Measurements from ENCODE around the gene BLOC1S3. TPM values are rescaled to one million over a fixed set of nuclear protein-coding genes. Genes with fewer than 3 reads are reported as not detected.
"Not testable (repeated sequence)": the region's sequence is repeated elsewhere in the genome, so short reads cannot be mapped to it uniquely, and the experiment has no call there.

The BLOC1S3 gene
- total RNA-seq, 2 experiments from 2014 or later = 16.3 to 20.4 TPM

- Mint-ChIP-seq H3K36me3 (ENCODE audit: low read depth) (no peaks in the 10 kb centered on the region), H3K27me3 (peaks cover 41% of the 10 kb centered on the region), H3K9me3 (no peaks in the 10 kb centered on the region), H3K4me3 (no peak overlapping the region), H3K4me1 (peaks cover 1% of the 10 kb centered on the region), H3K27ac (no peak overlapping the region)
- ChIA-PET POLR2A (no interaction called here), CTCF (no interaction called here)
- no peak for DNase-seq
These were observed 37.0 kb downstream of the BLOC1S3 start for GRCh38 chr19:45215391-45216191.

DNA sequence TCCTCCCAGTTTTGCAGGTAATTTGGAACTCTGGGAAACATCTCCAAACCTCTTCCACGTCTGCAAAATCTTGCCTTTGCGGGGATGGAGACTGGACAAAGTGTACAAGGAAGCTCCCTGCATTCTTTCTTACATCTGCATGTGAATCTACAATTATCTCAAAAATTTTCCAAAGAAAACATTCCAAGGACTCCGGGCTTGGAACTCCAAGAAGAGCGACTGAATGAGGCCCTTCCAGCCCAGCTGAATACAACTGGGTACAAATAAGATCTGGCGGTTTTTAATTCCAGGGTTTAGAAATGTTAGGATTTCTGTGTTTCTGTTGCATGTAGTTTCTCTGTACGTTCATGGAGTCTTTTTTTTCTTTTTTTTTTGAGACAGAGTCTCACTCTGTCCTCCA lies 38.1 kb downstream of the BLOC1S3 start:
- H3K27ac Mint-ChIP-seq = no peak overlapping the region
- POLR2A ChIA-PET = no interaction called here
- no peaks in the 10 kb centered on the region for H3K36me3 Mint-ChIP-seq (ENCODE audit: low read depth)
- H3K9me3 Mint-ChIP-seq = no peaks in the 10 kb centered on the region
- H3K4me3 Mint-ChIP-seq = no peak overlapping the region
- peaks cover 43% of the 10 kb centered on the region for H3K27me3 Mint-ChIP-seq
- CTCF ChIA-PET = interaction anchor here (0.7 kb wide), 1 partner anchor 335 kb away, joined by 3 read pairs; no protein-coding TSS in a partner anchor
- DNase-seq = no peak
- H3K4me1 Mint-ChIP-seq = peaks cover 1% of the 10 kb centered on the region

GRCh38 chr19:45217193-45217956 lies 38.8 kb downstream of the BLOC1S3 start:
- Mint-ChIP-seq H3K27ac (no peak overlapping the region), H3K4me1 (peaks cover 1% of the 10 kb centered on the region), H3K4me3 (no peak overlapping the region), H3K36me3 (ENCODE audit: low read depth) (no peaks in the 10 kb centered on the region), H3K27me3 (peaks cover 43% of the 10 kb centered on the region), H3K9me3 (no peaks in the 10 kb centered on the region)
- ChIA-PET CTCF (no interaction called here), POLR2A (interaction anchor here (0.9 kb wide), 1 partner anchor 17 kb away, joined by 4 read pairs; no protein-coding TSS in a partner anchor)
- no peak for DNase-seq

GRCh38 chr19:45217957-45218334 lies 39.4 kb downstream of the BLOC1S3 start:
- Mint-ChIP-seq H3K27ac (no peak overlapping the region), H3K4me3 (no peak overlapping the region), H3K27me3 (peaks cover 46% of the 10 kb centered on the region), H3K9me3 (no peaks in the 10 kb centered on the region), H3K4me1 (peaks cover 1% of the 10 kb centered on the region), H3K36me3 (ENCODE audit: low read depth) (no peaks in the 10 kb centered on the region)
- ChIA-PET CTCF (no interaction called here), POLR2A (interaction anchor here (0.9 kb wide), 1 partner anchor 18 kb away, joined by 4 read pairs; no protein-coding TSS in a partner anchor)
- no peak for DNase-seq

DNA sequence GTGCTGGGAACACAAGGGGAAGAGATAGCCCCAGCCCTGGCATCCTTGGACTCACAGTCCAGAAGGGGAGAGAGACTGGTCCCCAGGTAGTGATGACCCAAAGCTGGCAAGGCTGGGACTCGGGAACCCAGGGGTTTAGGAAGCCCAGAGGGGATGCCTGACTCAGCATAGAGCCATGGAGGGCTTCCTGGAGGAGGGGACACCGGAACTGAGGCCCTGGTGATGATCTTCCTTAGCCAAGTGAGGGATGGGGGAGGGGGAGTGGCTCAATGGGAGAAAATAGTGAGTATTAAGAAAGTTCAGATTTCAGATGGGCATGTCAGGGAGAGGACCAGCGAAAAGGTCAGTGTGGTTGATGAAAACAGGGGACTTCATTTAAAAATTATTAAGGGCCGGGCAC lies 39.8 kb downstream of the BLOC1S3 start:
- no peaks in the 10 kb centered on the region for H3K36me3 Mint-ChIP-seq (ENCODE audit: low read depth)
- ChIA-PET POLR2A (no interaction called here), CTCF (interaction anchor here (0.7 kb wide), 1 partner anchor 11 kb away, joined by 4 read pairs; no protein-coding TSS in a partner anchor)
- no peaks in the 10 kb centered on the region for H3K9me3 Mint-ChIP-seq
- no peak overlapping the region for H3K4me3 Mint-ChIP-seq
- no peak for DNase-seq
- H3K27me3 Mint-ChIP-seq = peaks cover 46% of the 10 kb centered on the region
- no peak overlapping the region for H3K27ac Mint-ChIP-seq
- H3K4me1 Mint-ChIP-seq = peaks cover 1% of the 10 kb centered on the region

DNA sequence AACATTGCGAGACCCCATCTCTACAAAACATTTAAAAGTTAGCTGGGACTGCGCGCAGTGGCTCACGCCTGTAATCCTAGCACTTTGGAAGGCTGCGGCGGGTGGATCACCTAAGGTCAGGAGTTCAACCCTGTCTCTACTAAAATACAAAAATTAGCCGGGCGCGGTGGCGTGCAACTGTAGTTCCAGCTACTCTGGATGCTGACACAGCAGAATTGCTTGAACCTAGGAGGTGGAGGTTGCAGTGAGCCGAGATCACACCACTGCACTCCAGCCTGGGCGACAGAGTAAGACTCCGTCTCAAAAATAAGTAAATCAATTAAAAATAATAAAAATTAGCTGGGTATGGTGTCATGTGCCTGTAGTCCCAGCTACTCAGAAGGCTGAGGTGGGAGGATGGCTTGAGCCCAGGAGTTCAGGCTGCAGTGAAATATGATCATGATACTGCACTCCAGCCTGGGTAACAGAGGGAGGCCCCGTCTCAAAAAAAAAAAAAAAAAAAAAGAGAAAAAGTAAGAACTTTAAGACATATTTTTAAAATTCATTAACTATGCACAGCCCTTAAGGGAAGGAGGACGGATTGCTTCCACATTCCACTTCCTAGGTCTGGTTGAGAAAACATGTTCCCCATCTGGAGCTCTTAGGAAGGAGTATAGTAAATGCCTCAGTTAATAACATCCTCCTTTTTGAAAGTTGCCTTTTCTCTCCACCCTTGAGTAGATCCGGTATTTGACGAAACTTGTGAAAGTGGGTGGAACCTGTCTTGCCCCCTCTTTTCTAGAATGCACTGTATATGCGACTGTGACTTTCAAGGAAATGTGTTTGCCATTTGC lies 40.5 kb downstream of the BLOC1S3 start:
- no peak overlapping the region for H3K27ac Mint-ChIP-seq
- CTCF ChIA-PET = interaction anchor here (0.7 kb wide), 1 partner anchor 10 kb away, joined by 4 read pairs; no protein-coding TSS in a partner anchor
- DNase-seq = no peak
- no peaks in the 10 kb centered on the region for H3K36me3 Mint-ChIP-seq (ENCODE audit: low read depth)
- H3K4me1 Mint-ChIP-seq = peaks cover 1% of the 10 kb centered on the region
- H3K4me3 Mint-ChIP-seq = no peak overlapping the region
- H3K9me3 Mint-ChIP-seq = no peaks in the 10 kb centered on the region
- POLR2A ChIA-PET = no interaction called here
- peaks cover 42% of the 10 kb centered on the region for H3K27me3 Mint-ChIP-seq

- CTCF ChIA-PET = no interaction called here
- POLR2A ChIA-PET = no interaction called here
- H3K4me3 Mint-ChIP-seq = no peak overlapping the region
- H3K9me3 Mint-ChIP-seq = no peaks in the 10 kb centered on the region
- DNase-seq = no peak
- H3K27me3 Mint-ChIP-seq = peaks cover 18% of the 10 kb centered on the region
- H3K27ac Mint-ChIP-seq = no peak overlapping the region
- no peaks in the 10 kb centered on the region for H3K36me3 Mint-ChIP-seq (ENCODE audit: low read depth)
- H3K4me1 Mint-ChIP-seq = no peaks in the 10 kb centered on the region
These were observed 44.1 kb downstream of the BLOC1S3 start for GRCh38 chr19:45222724-45223123.

DNA sequence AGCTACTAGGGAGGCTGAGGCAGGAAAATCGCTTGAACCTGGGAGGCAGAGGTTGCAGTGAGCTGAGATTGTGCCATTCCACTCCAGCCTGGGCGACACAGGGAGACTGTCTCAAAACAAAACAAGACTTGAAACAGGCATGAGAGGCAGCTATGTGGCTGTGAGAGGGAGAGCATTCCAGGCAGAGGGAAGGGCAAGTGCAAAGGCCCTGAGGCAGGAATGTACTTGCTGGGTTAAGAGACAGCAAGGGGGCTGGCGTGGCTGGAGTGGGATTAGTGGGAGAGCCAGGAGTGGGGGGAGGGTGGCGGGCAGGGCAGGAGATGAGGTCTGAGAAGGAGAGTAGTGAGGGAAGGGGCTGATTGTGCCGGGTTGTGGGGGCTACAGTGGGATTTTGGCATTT lies 45.3 kb downstream of the BLOC1S3 start:
- ChIA-PET POLR2A (no interaction called here), CTCF (interaction anchor here (0.6 kb wide), 1 partner anchor 270 kb away, joined by 4 read pairs; no protein-coding TSS in a partner anchor)
- no peaks in the 10 kb centered on the region for H3K4me1 Mint-ChIP-seq
- DNase-seq = no peak
- no peaks in the 10 kb centered on the region for H3K36me3 Mint-ChIP-seq (ENCODE audit: low read depth)
- H3K9me3 Mint-ChIP-seq = no peaks in the 10 kb centered on the region
- no peak overlapping the region for H3K4me3 Mint-ChIP-seq
- H3K27ac Mint-ChIP-seq = no peak overlapping the region
- H3K27me3 Mint-ChIP-seq = peaks cover 10% of the 10 kb centered on the region

- Mint-ChIP-seq H3K27me3 (peaks cover 10% of the 10 kb centered on the region), H3K4me1 (no peaks in the 10 kb centered on the region), H3K4me3 (no peak overlapping the region), H3K27ac (no peak overlapping the region), H3K36me3 (ENCODE audit: low read depth) (no peaks in the 10 kb centered on the region), H3K9me3 (no peaks in the 10 kb centered on the region)
- no peak for DNase-seq
- CTCF ChIA-PET = no interaction called here
- POLR2A ChIA-PET = no interaction called here
These were observed 46.1 kb downstream of the BLOC1S3 start for GRCh38 chr19:45224645-45225044.

- CTCF ChIA-PET = interaction anchor here (0.5 to 0.9 kb wide), 2 partner anchors 10 to 110 kb away, joined by 4 read pairs; no protein-coding TSS in a partner anchor
- H3K27me3 Mint-ChIP-seq; H3K36me3 Mint-ChIP-seq (ENCODE audit: low read depth); H3K27ac Mint-ChIP-seq; H3K9me3 Mint-ChIP-seq; H3K4me1 Mint-ChIP-seq; H3K4me3 Mint-ChIP-seq; POLR2A ChIA-PET; DNase-seq: not testable (repeated sequence)
These were observed 50.5 kb downstream of the BLOC1S3 start for GRCh38 chr19:45229056-45229455.
